SU-DHL-6 (cell line): ENCODE data around the gene HSD11B2.

Experiments
- H2AFZ ChIP-seq: fragments of 200-600 bp; sonication (generic); 2 replicates; pipeline ENCODE4 v1.6.1; 2014; ENCODE audit warnings: low read depth, mild to moderate bottlenecking, moderate library complexity, mixed read lengths, antibody characterized with exemption, low read length; ENCODE audit not compliant: severe bottlenecking
- H3F3A ChIP-seq: fragments of 200-600 bp; shearing (Covaris generic); 2 replicates; pipeline ENCODE4 v1.6.0; 2016; ENCODE audit warnings: antibody characterized with exemption, mild to moderate bottlenecking; ENCODE audit not compliant: insufficient read depth
- H3K27ac ChIP-seq: fragments of 200-600 bp; sonication (generic); 2 replicates; pipeline ENCODE4 v1.5.1; 2016; ENCODE audit warnings: low read depth, mild to moderate bottlenecking, low read length, moderate library complexity, mixed read lengths
- H3K27me3 ChIP-seq: fragments of 200-600 bp; sonication (generic), shearing (Covaris generic); 2 replicates; pipeline ENCODE4 v1.6.0; 2014; ENCODE audit warnings: mild to moderate bottlenecking, low read length
- H3K36me3 ChIP-seq: fragments of 200-600 bp; sonication (generic); 2 replicates; pipeline ENCODE4 v1.6.1; 2014; ENCODE audit warnings: mild to moderate bottlenecking, low read length, mixed read lengths
- H3K4me2 ChIP-seq: fragments of 300-600, 200-600 bp; shearing (Covaris generic), sonication (generic); 2 replicates; pipeline ENCODE4 v1.6.0; 2014; ENCODE audit warnings: low read length, low read depth, mild to moderate bottlenecking; ENCODE audit not compliant: poor library complexity, severe bottlenecking
- H3K4me3 ChIP-seq: fragments of 200-600 bp; sonication (generic); 2 replicates; pipeline ENCODE4 v1.5.1; 2014; ENCODE audit warnings: antibody characterized with exemption, low read length, mild to moderate bottlenecking, mixed read lengths; ENCODE audit not compliant: insufficient read depth, poor library complexity, severe bottlenecking
- H3K79me2 ChIP-seq: fragments of 200-600 bp; sonication (generic); 2 replicates; pipeline ENCODE4 v1.6.1; 2014; ENCODE audit warnings: mild to moderate bottlenecking, low read length, moderate library complexity; ENCODE audit not compliant: insufficient read depth
- H3K9ac ChIP-seq: fragments of 200-600 bp; sonication (generic); 2 replicates; pipeline ENCODE4 v1.7.0; 2014; ENCODE audit warnings: mild to moderate bottlenecking, low read length
- H3K9me2 ChIP-seq: fragments of 200-600 bp; sonication (generic); replicated peaks from 2 replicates; pipeline ENCODE4 v1.6.1; 2014; ENCODE audit warnings: low read length; ENCODE audit not compliant: insufficient read depth
- H3K9me3 ChIP-seq: fragments of 200-600 bp; sonication (generic); 2 replicates; pipeline ENCODE4 v1.6.1; 2014; ENCODE audit warnings: low read length, mixed read lengths; ENCODE audit not compliant: insufficient read depth
- H4K20me1 ChIP-seq: fragments of 200-600 bp; sonication (generic); 2 replicates; pipeline ENCODE4 v1.6.1; 2014; ENCODE audit warnings: low read depth, mild to moderate bottlenecking, antibody characterized with exemption, low read length, moderate library complexity, mixed read lengths
- CTCF ChIP-seq: fragments of 200-600 bp; sonication (generic); IDR thresholded peaks from one replicate; pipeline ENCODE4 v1.5.1; 2017; ENCODE audit warnings: antibody characterized with exemption, mild to moderate bottlenecking, low read length, moderate library complexity; ENCODE audit not compliant: insufficient read depth, poor library complexity, severe bottlenecking
- EZH2phosphoT487 ChIP-seq: fragments of 200-600 bp; sonication (generic), shearing (Covaris generic); conservative IDR thresholded peaks from 2 replicates; pipeline ENCODE4 v1.6.1; 2018; ENCODE audit warnings: mild to moderate bottlenecking, antibody characterized with exemption, low read length, moderate library complexity, mixed read lengths

HSD11B2 gene

DNA sequence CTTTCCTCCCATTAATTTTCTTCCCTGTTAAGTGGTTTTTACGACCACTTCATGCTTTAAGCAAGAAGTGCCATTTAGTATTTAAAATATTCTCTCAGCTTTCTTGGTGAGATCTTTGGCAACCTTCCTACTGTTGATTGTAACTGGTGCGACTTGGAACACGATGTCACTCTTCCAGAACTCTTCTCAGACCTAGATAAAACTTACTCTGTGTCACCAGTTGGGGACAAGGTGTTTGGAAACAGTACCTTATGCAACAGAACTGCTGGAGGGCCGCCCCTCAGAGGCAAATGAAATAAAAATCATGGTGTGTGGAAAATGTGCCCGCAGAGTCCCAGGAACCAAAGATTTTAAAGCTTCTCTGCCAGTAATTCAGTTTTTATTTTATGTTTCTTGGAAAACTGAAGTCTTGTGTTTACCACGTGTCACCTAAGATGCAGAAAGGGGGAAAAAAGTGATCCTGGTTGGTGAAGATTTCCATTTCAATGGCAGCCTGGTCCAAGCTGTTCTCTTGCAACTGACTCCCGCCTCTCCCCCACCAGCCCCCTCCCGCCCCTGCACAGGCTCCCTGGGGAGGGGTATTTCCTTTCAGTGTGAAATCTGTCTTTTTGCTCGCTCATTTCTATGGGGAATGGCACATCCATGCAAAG, 7.2 kb upstream of the HSD11B2 start:
- no peaks in the 10 kb centered on the region for H3K79me2 ChIP-seq
- H3F3A ChIP-seq, result no peaks in the 10 kb centered on the region
- TF ChIP-seq CTCF (no peak), EZH2phosphoT487 (no peak)
- no peaks in the 10 kb centered on the region for H3K9me3 ChIP-seq
- H3K36me3 ChIP-seq, result no peaks in the 10 kb centered on the region
- H3K9ac ChIP-seq, result no peak overlapping the region
- H4K20me1 ChIP-seq, result no peaks in the 10 kb centered on the region
- H2AFZ ChIP-seq, result no peak overlapping the region
- no peaks in the 10 kb centered on the region for H3K9me2 ChIP-seq
- no peak overlapping the region for H3K4me3 ChIP-seq
- H3K27ac ChIP-seq, result no peak overlapping the region
- H3K4me2 ChIP-seq, result no peak overlapping the region
- no peaks in the 10 kb centered on the region for H3K27me3 ChIP-seq

- Histone ChIP-seq H4K20me1 (no peaks in the 10 kb centered on the region), H3K9me3 (no peaks in the 10 kb centered on the region), H3K4me3 (no peak overlapping the region), H3K36me3 (no peaks in the 10 kb centered on the region), H3K9ac (no peak overlapping the region), H3K27me3 (no peaks in the 10 kb centered on the region), H2AFZ (no peak overlapping the region), H3K27ac (no peak overlapping the region), H3K4me2 (no peak overlapping the region), H3F3A (no peaks in the 10 kb centered on the region), H3K9me2 (no peaks in the 10 kb centered on the region), H3K79me2 (no peaks in the 10 kb centered on the region)
- TF ChIP-seq CTCF (no peak), EZH2phosphoT487 (no peak)
These were observed 6.7 kb upstream of the HSD11B2 start for GRCh38 chr16:67424261-67424615.

- no peaks in the 10 kb centered on the region for H3K9me2 ChIP-seq
- TF ChIP-seq CTCF (no peak), EZH2phosphoT487 (no peak)
- H2AFZ ChIP-seq, result no peak overlapping the region
- H3K4me2 ChIP-seq, result peak overlapping the region; percentile 13
- H3K9me3 ChIP-seq, result no peaks in the 10 kb centered on the region
- H3K79me2 ChIP-seq, result no peaks in the 10 kb centered on the region
- no peak overlapping the region for H3K27ac ChIP-seq
- H3K4me3 ChIP-seq, result no peak overlapping the region
- H3K27me3 ChIP-seq, result no peaks in the 10 kb centered on the region
- H3F3A ChIP-seq, result no peaks in the 10 kb centered on the region
- H3K36me3 ChIP-seq, result no peaks in the 10 kb centered on the region
- no peaks in the 10 kb centered on the region for H4K20me1 ChIP-seq
- H3K9ac ChIP-seq, result no peak overlapping the region
These were observed 5.9 kb upstream of the HSD11B2 start for GRCh38 chr16:67425061-67425460.
